AG09309 (cell line): ENCODE data around the gene APOC1.
"Not testable (repeated sequence)": the region's sequence is repeated elsewhere in the genome, so short reads cannot be mapped to it uniquely, and the experiment has no call there.

Experiments used
- DNase-seq: peaks from one replicate; pipeline ENCODE4 v3.0.0-alpha.2; 2010; ENCODE audit warnings: low read depth
- H3K4me3 ChIP-seq: 2 replicates; pipeline ENCODE4 v1.5.1; 2011; ENCODE audit warnings: mild to moderate bottlenecking, low read depth, low read length, moderate library complexity; ENCODE audit not compliant: control insufficient read depth
- TF ChIP-seq, protein P1 (sequence below): IDR thresholded peaks from 2 replicates; pipeline ENCODE4 v1.5.1; 2011; ENCODE audit warnings: mild to moderate bottlenecking, low read depth, low read length, inconsistent platforms; ENCODE audit not compliant: insufficient read depth, control insufficient read depth; ENCODE audit errors: missing control alignments

The APOC1 gene

DNA sequence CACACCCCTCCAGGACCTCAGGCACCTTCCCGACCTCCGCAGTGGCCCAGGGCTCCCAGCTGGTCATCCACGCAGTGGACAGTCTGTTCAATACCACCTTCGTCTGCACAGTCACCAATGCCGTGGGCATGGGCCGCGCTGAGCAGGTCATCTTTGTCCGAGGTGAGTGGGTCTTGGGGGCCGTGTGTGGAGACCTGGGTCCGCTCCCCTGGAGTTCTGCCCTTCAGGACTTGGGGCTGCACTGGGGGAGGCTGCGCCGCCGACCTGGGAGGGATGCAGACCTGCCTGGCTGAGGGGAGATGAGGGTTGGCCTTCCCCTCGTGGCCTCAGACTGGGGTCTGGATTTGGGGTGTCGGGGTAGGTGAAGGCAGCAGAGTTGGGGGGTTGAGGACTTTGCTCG is 40.1 kb upstream of the APOC1 start:
- H3K4me3 ChIP-seq, result no peak overlapping the region
- DNase-seq, result no peak
- TF ChIP-seq, protein P1, sequence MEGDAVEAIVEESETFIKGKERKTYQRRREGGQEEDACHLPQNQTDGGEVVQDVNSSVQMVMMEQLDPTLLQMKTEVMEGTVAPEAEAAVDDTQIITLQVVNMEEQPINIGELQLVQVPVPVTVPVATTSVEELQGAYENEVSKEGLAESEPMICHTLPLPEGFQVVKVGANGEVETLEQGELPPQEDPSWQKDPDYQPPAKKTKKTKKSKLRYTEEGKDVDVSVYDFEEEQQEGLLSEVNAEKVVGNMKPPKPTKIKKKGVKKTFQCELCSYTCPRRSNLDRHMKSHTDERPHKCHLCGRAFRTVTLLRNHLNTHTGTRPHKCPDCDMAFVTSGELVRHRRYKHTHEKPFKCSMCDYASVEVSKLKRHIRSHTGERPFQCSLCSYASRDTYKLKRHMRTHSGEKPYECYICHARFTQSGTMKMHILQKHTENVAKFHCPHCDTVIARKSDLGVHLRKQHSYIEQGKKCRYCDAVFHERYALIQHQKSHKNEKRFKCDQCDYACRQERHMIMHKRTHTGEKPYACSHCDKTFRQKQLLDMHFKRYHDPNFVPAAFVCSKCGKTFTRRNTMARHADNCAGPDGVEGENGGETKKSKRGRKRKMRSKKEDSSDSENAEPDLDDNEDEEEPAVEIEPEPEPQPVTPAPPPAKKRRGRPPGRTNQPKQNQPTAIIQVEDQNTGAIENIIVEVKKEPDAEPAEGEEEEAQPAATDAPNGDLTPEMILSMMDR, result no peak

DNA sequence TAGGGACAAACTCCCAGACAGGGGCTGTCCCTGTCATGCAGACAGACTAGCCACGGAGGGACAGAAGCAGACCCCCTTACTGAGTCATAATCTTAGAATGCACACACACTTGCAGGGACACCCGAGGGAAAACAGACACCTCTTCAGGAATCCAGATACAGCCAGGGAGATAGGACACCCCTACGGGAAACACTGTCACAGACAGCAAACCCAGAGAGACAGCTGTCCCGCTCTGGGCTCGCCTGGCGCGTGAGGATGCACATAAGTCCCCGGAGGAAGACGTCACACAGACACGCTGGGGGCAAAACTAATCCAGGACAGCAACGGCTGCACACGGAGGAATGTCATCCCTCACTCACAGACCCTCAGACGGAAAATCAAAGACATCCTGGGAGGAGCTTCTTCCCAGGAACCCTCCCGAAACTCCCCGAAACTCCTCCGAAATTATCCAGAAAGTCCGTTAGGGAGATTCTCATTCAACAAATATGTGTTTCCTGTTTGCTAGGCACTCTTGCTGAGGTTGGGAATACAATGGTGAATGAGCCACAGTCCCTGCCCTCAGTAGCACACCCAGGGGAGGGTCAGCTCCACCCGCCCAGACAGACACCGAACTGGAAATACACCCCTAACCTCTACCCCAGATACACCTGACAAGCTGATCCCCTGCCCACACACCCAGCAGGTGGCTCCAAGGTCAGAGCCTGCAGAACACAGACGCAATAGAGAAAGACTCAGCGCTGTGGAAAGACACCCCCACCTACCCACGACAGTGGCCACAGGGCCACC is 38.5 kb upstream of the APOC1 start:
- no peak overlapping the region for H3K4me3 ChIP-seq
- TF ChIP-seq, protein P1, result no peak
- DNase-seq, result no peak

DNA sequence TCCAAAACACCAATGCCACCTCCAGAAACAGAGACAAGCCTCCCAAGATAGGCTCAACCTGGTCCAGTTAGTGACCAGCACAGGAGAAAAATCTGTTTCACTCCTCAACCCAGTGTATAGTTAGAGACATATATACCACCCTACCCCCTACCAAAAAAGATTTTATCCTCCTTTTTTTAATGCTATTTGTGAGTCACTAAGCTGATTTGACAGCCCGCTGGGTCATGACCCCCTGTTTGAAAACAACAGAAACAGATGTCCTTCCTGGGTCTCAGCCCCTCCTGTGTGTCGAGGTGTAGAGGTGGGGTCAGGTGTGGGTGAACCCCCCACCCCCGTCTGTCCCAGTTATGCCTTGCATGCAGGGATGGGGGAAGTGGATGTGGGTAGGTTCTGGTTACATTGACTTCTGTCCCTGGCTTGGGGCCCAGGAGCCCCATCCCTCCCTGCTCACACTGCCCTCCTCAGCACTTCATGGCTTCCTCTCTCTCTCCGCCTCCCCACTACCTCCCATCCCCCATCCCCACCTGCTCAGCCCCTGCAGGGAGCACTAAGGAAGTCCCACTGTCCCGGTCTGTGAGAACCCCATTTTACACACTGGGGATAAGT is 37.4 kb upstream of the APOC1 start:
- TF ChIP-seq, protein P1, result no peak
- no peak overlapping the region for H3K4me3 ChIP-seq
- DNase-seq, result no peak

DNA sequence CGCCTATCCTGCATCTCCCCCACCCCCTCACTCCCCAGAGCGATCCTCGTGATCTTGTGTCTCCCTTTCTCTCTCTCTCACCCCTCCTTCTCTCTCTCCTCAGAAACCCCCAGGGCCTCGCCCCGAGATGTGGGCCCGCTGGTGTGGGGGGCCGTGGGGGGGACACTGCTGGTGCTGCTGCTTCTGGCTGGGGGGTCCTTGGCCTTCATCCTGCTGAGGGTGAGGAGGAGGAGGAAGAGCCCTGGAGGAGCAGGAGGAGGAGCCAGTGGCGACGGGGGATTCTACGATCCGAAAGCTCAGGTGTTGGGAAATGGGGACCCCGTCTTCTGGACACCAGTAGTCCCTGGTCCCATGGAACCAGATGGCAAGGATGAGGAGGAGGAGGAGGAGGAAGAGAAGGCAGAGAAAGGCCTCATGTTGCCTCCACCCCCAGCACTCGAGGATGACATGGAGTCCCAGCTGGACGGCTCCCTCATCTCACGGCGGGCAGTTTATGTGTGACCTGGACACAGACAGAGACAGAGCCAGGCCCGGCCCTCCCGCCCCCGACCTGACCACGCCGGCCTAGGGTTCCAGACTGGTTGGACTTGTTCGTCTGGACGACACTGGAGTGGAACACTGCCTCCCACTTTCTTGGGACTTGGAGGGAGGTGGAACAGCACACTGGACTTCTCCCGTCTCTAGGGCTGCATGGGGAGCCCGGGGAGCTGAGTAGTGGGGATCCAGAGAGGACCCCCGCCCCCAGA is 36.1 kb upstream of the APOC1 start:
- no peak overlapping the region for H3K4me3 ChIP-seq
- DNase-seq, result no peak
- TF ChIP-seq, protein P1, result no peak

DNA sequence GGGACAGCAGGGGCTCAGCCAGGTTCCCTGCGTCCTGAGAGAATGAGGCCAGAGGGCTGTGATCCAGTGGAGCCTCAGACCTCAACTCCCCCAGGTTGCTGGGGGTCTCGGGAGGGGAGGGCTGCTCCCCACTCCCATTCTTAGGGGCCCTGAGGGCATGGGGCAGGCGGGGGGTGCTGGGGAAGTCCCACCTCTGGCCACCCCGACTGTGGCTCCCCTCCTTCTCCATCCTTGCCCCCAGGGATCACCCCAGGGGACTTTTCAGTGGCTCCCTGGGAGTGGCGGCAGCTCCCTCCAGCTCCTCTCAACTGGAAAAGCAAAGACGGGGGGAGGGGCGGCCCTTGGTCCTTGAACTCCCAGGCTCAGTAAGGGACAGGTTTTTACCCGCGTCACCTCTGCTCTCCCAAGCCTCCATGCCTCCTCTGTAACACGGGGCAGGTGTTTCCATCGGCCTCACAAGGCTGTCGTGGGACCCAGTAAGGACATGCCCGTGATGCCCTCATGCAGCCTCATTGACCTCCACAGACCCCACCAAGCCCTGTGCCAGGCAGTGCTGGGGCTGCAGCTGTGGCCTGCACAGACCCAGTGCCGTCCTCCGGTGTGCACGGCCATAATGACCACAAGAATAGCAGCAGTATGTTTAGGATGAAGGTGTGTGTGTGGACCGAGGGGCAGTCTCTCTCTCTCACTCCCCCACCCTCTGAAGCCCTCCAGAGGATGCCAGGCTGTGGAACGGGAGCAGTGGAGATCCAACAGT is 34.9 kb upstream of the APOC1 start:
- no peak overlapping the region for H3K4me3 ChIP-seq
- DNase-seq, result no peak
- TF ChIP-seq, protein P1, result no peak

DNA sequence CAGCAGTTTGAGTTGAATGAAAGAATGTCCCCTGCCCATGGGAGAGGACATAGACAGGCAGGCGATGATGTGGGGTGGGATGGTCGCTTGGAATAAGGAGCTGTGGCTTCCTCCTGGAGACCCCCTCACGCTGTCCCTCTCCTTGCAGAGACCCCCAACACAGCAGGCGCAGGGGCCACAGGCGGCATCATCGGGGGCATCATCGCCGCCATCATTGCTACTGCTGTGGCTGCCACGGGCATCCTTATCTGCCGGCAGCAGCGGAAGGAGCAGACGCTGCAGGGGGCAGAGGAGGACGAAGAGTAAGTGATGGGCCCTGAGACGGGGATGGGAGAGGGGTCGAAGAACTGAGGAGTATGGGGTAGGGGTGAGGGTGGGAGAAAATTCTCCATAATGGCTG is 32.3 kb upstream of the APOC1 start:
- TF ChIP-seq, protein P1, result no peak
- no peak for DNase-seq
- no peak overlapping the region for H3K4me3 ChIP-seq

DNA sequence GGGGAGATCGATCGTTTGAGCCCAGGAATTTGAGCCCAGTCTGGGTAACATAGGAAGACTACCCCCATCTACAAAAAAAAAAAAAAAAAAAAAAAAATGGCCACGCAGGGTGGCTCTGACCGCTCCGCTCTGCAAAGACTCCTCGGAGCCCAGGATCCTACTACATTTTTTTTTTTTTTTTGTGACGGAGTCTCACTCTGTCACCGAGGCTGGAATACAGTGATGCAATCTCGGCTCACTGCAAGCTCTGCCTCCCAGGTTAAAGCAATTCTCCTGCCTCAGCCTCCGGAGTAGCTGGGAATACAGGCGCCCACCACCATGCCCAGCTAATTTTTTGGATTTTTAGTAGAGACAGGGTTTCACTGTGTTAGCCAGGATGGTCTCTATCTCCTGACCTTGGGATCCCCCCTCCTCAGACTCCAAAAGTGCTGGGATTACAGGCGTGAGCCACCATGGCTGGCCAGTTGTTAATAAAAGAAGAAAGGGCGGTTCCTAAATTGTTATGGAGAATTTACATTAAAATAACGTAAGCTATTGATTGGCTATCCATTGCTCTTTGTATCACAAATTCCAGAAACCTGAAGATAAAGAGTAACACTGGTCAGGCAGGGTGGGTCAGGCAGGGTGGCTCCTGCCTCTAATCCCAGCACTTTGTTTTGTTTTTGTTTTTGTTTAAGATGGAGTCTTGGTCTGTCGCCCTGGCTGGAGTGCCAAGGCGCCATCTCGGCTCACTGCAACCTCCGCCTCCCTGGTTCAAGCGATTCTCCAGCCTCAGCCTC is 31.6 kb upstream of the APOC1 start:
- not testable (repeated sequence) for H3K4me3 ChIP-seq, DNase-seq
